ENCODE data around the gene PLAAT5. TPM values are rescaled to one million over a fixed set of nuclear protein-coding genes. Genes with fewer than 3 reads are reported as not detected.
A peak's percentile ranks its signal among the peaks of the same experiment; 100 is the strongest.

Gene PLAAT5
- total RNA-seq, 2 donors from 2014 or later: 14.0 to 18.1 TPM

- Mint-ChIP-seq H3K9me3 (peaks cover 32% of the 10 kb centered on the region), H3K4me1 (peaks cover 40% of the 10 kb centered on the region), H3K4me3 (peak overlapping the region; percentile 31), H3K27me3 (ENCODE audit: insufficient read depth) (no peaks in the 10 kb centered on the region), H3K36me3 (ENCODE audit: low read depth) (peaks cover 9% of the 10 kb centered on the region), H3K27ac (peak overlapping the region; percentile 89)
- Histone ChIP-seq H3K36me3 (ENCODE audit: control insufficient read depth, insufficient read depth, low read length) (no peaks in the 10 kb centered on the region), H3K9ac (ENCODE audit: extremely low read depth, low read length, poor library complexity, severe bottlenecking) (no peak overlapping the region), H3K4me1 (ENCODE audit: control insufficient read depth, insufficient read depth, low read length) (peaks cover 11% of the 10 kb centered on the region), H3K27me3 (ENCODE audit: control insufficient read depth, insufficient read depth, low read length, poor library complexity, severe bottlenecking) (no peaks in the 10 kb centered on the region), H3K4me3 (ENCODE audit: low read length) (peak overlapping the region; percentile 7), H3K27ac (ENCODE audit: low read depth, low read length) (no peak overlapping the region), H3K9me3 (ENCODE audit: control insufficient read depth, low read length) (peaks cover 21% of the 10 kb centered on the region)
- TF ChIP-seq, protein P1, sequence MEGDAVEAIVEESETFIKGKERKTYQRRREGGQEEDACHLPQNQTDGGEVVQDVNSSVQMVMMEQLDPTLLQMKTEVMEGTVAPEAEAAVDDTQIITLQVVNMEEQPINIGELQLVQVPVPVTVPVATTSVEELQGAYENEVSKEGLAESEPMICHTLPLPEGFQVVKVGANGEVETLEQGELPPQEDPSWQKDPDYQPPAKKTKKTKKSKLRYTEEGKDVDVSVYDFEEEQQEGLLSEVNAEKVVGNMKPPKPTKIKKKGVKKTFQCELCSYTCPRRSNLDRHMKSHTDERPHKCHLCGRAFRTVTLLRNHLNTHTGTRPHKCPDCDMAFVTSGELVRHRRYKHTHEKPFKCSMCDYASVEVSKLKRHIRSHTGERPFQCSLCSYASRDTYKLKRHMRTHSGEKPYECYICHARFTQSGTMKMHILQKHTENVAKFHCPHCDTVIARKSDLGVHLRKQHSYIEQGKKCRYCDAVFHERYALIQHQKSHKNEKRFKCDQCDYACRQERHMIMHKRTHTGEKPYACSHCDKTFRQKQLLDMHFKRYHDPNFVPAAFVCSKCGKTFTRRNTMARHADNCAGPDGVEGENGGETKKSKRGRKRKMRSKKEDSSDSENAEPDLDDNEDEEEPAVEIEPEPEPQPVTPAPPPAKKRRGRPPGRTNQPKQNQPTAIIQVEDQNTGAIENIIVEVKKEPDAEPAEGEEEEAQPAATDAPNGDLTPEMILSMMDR (conservative IDR thresholded peaks at IDR 0.05): no peak
- WGBS, 2 experiments (ENCODE audit: insufficient coverage in 1 of 2, insufficient read length in 1 of 2): 72 to 100% methylated on average over 1 to 2 of the region's 2 CpGs
- DNase-seq: peak; percentile 42
These were observed 36.7 kb upstream of the PLAAT5 start for GRCh38 chr11:63527667-63528066.

DNA sequence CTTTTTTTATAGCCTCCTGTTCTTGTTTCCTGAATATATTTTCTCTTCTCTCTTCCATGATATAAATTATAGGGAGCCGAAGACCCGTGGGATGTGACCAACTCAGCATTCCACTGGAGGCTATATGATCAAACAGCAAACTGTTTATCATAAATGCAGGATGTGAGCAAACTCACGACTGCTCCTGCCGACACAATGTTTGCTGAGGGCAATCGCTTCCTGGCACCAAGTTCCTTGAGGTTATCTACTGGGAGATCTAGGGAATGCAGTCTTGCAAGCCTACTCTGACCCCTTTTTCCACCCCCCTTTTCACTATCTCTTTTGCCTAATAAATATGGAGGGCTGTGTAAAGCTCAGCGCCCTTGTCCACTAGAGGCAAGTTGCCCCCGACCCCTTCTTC is 32.2 kb upstream of the PLAAT5 start:
- Mint-ChIP-seq H3K4me3 (no peak overlapping the region), H3K36me3 (ENCODE audit: low read depth) (peaks cover 37% of the 10 kb centered on the region), H3K9me3 (peaks cover 62% of the 10 kb centered on the region), H3K4me1 (peaks cover 8% of the 10 kb centered on the region), H3K27me3 (ENCODE audit: insufficient read depth) (no peaks in the 10 kb centered on the region), H3K27ac (no peak overlapping the region)
- WGBS, 2 experiments (ENCODE audit: insufficient coverage in 1 of 2, insufficient read length in 1 of 2): 93 to 97% methylated on average over 7 of the region's 7 CpGs
- Histone ChIP-seq H3K27me3 (ENCODE audit: control insufficient read depth, insufficient read depth, low read length, poor library complexity, severe bottlenecking) (no peaks in the 10 kb centered on the region), H3K9me3 (ENCODE audit: control insufficient read depth, low read length) (peaks cover 52% of the 10 kb centered on the region), H3K4me3 (ENCODE audit: low read length) (peak overlapping the region; percentile 50), H3K36me3 (ENCODE audit: control insufficient read depth, insufficient read depth, low read length) (no peaks in the 10 kb centered on the region), H3K27ac (ENCODE audit: low read depth, low read length) (no peak overlapping the region), H3K9ac (ENCODE audit: extremely low read depth, low read length, poor library complexity, severe bottlenecking) (no peak overlapping the region), H3K4me1 (ENCODE audit: control insufficient read depth, insufficient read depth, low read length) (no peaks in the 10 kb centered on the region)
- TF ChIP-seq, protein P1 (conservative IDR thresholded peaks at IDR 0.05): no peak
- no peak for DNase-seq

- 100% methylated on average over 1 of the region's 2 CpGs for WGBS, 2 experiments (ENCODE audit: insufficient coverage in 1 of 2, insufficient read length in 1 of 2)
These were observed 30.9 kb upstream of the PLAAT5 start for GRCh38 chr11:63521896-63522295.

More at GRCh38 chr11:63521896-63522295, 30.9 kb upstream of the PLAAT5 start:
- no peaks in the 10 kb centered on the region for H3K27me3 Mint-ChIP-seq (ENCODE audit: insufficient read depth)
- H3K27ac Mint-ChIP-seq: no peak overlapping the region
- Histone ChIP-seq H3K27me3 (ENCODE audit: control insufficient read depth, insufficient read depth, low read length, poor library complexity, severe bottlenecking) (no peaks in the 10 kb centered on the region), H3K36me3 (ENCODE audit: control insufficient read depth, insufficient read depth, low read length) (no peaks in the 10 kb centered on the region), H3K9ac (ENCODE audit: extremely low read depth, low read length, poor library complexity, severe bottlenecking) (no peak overlapping the region), H3K4me1 (ENCODE audit: control insufficient read depth, insufficient read depth, low read length) (no peaks in the 10 kb centered on the region), H3K9me3 (ENCODE audit: control insufficient read depth, low read length) (peaks cover 52% of the 10 kb centered on the region), H3K4me3 (ENCODE audit: low read length) (no peak overlapping the region), H3K27ac (ENCODE audit: low read depth, low read length) (no peak overlapping the region)
- H3K9me3 Mint-ChIP-seq: peaks cover 65% of the 10 kb centered on the region
- H3K4me3 Mint-ChIP-seq: no peak overlapping the region
- TF ChIP-seq, protein P1 (conservative IDR thresholded peaks at IDR 0.05): no peak
- DNase-seq: no peak
- peaks cover 46% of the 10 kb centered on the region for H3K36me3 Mint-ChIP-seq (ENCODE audit: low read depth)
- no peaks in the 10 kb centered on the region for H3K4me1 Mint-ChIP-seq
